Measurements from ENCODE around the gene ADGRL2.

GRCh38 chr1:81874461-81874860 lies 73.7 kb downstream of the ADGRL2 start:
- TF ChIP-seq CTCF (conservative IDR thresholded peaks at IDR 0.05 in 1 of 2, IDR thresholded peaks at IDR 0.05 in 1 of 2; ENCODE audit: extremely low read depth in 1 of 2, insufficient read depth in 1 of 2, low read depth in 1 of 2, low read length in 2 of 2): no peak
- TF ChIP-seq EZH2 (IDR thresholded peaks at IDR 0.05; ENCODE audit: borderline replicate concordance, low read length): no peak
